HepG2 (cell line): ENCODE results near the gene CD36. TPM values are rescaled to one million over a fixed set of nuclear protein-coding genes. Genes with fewer than 3 reads are reported as not detected.
A peak's percentile ranks its signal among the peaks of the same experiment; 100 is the strongest.

Source experiments
- ATAC-seq: fragments of 200-7000 bp; cut with Tn5 transposase; 3 replicates; pipeline ENCODE4 v1.9.1; 2020; ENCODE audit warnings: mild to moderate bottlenecking, moderate library complexity
- BruUV-seq: library from RNA; stranded (reverse); fragments of 400-500 nt; replicated peaks from 2 replicates; lab custom pipeline; 2021; lab: Mats Ljungman, UMichigan
- CTCF ChIA-PET: fragments of 300-600 bp; formaldehyde crosslinking; extraction: SDS; loops from one replicate; lab custom pipeline; 2021; ENCODE audit warnings: low total read pairs, inconsistent platforms, low intra/inter-chr PET ratio; lab: Yijun Ruan, JAX
- POLR2A ChIA-PET: fragments of 350-600 bp; sonication (Branson Sonifier 250); formaldehyde crosslinking; loops from one replicate; lab custom pipeline; 2020; ENCODE audit warnings: antibody characterized with exemption, inconsistent platforms; lab: Yijun Ruan, JAX
- DNase-seq: peaks from one replicate; pipeline ENCODE4 v3.0.0-alpha.2; 2015; ENCODE audit warnings: low spot score
- FAIRE-seq: peaks from 3 replicates; lab custom pipeline; 2011; peaks lifted over from hg19 to GRCh38; lab: Jason Lieb, UNC
- H2AFZ ChIP-seq: one replicate; pipeline ENCODE4 v1.6.1; 2011; ENCODE audit warnings: low read length, inconsistent platforms
- H3K27ac ChIP-seq: fragments of 300-600 bp; 3 replicates; pipeline ENCODE4 v1.8.0; 2011; ENCODE audit warnings: mixed run types, mild to moderate bottlenecking, mixed read lengths, low read length, inconsistent platforms; ENCODE audit not compliant: insufficient read depth; ENCODE audit errors: extremely low read length
- H3K27me3 ChIP-seq, 2 experiments: fragments of 200-600 bp in 1 of 2; 2 replicates in 1 of 2; 3 replicates in 1 of 2; pipeline versions ENCODE4 v1.6.0 to v1.8.0; 2011; ENCODE audit warnings: low read length in 2 of 2, mild to moderate bottlenecking in 2 of 2, moderate library complexity in 2 of 2, inconsistent platforms in 1 of 2; ENCODE audit not compliant: insufficient read depth in 2 of 2, control insufficient read depth in 1 of 2
- H3K36me3 ChIP-seq, 2 experiments: fragments of 200-600 bp in 1 of 2; replicated peaks in 1 of 2; 2 replicates in 1 of 2; 3 replicates in 1 of 2; pipeline versions ENCODE4 v1.5.1 to v1.8.0; 2011; ENCODE audit warnings: low read length in 2 of 2, inconsistent platforms in 1 of 2; ENCODE audit not compliant: insufficient read depth in 2 of 2, control insufficient read depth in 1 of 2
- H3K4me1 ChIP-seq: 2 replicates; pipeline ENCODE4 v1.5.1; 2012; ENCODE audit warnings: low read length, inconsistent platforms; ENCODE audit not compliant: insufficient read depth
- H3K4me2 ChIP-seq: 2 replicates; pipeline ENCODE4 v1.6.0; 2011; ENCODE audit warnings: low read depth, low read length, inconsistent platforms
- H3K4me3 ChIP-seq, 3 experiments: fragments of 200-600 bp in 1 of 3; sonication (generic), shearing (Covaris generic) in 1 of 3; replicated peaks in 1 of 3; 2 replicates each; pipeline ENCODE4 v1.5.1; 2011 to 2016; ENCODE audit warnings: low read length in 3 of 3, inconsistent platforms in 2 of 3, low read depth in 2 of 3, mild to moderate bottlenecking in 2 of 3, control low read depth in 1 of 3, mixed read lengths in 1 of 3; ENCODE audit not compliant: insufficient read depth in 1 of 3
- H3K79me2 ChIP-seq: one replicate; pipeline ENCODE4 v1.6.1; 2011; ENCODE audit warnings: low read length, inconsistent platforms; ENCODE audit not compliant: insufficient read depth
- H3K9ac ChIP-seq: 2 replicates; pipeline ENCODE4 v1.6.0; 2011; ENCODE audit warnings: mild to moderate bottlenecking, low read depth, low read length, inconsistent platforms; ENCODE audit not compliant: insufficient read depth
- H3K9me3 ChIP-seq: 2 replicates; pipeline ENCODE4 v1.5.1; 2012; ENCODE audit warnings: mild to moderate bottlenecking, low read length
- H4K20me1 ChIP-seq: 2 replicates; pipeline ENCODE4 v1.6.0; 2011; ENCODE audit warnings: inconsistent platforms, mild to moderate bottlenecking, low read length, moderate library complexity; ENCODE audit not compliant: insufficient read depth
- BCL6 ChIP-seq: IDR thresholded peaks from 2 replicates; pipeline ENCODE4 v1.6.1; 2016; ENCODE audit warnings: missing genetic modification reagents, missing compliant biosample characterization
- MTA1 ChIP-seq: sonication (generic); formaldehyde crosslinking; IDR thresholded peaks from 2 replicates; pipeline ENCODE4 v1.4.0; 2020; ENCODE audit warnings: missing genetic modification reagents, mild to moderate bottlenecking, borderline replicate concordance
- RAD21 ChIP-seq: fragments of 450-650 bp; formaldehyde crosslinking; IDR thresholded peaks from 2 replicates; pipeline ENCODE4 v1.5.0; 2020; ENCODE audit warnings: mild to moderate bottlenecking
- SRY ChIP-seq: sonication (generic); formaldehyde crosslinking; IDR thresholded peaks from 2 replicates; pipeline ENCODE4 v1.8.0; 2022; ENCODE audit warnings: mild to moderate bottlenecking, missing genetic modification reagents
- ZNF143 ChIP-seq: sonication (generic); formaldehyde crosslinking; IDR thresholded peaks from 2 replicates; pipeline ENCODE4 v1.4.0; 2020; ENCODE audit warnings: missing genetic modification reagents
- WGBS: methylation state at CpG from one replicate; pipeline ENCODE4 v1.1.6; 2017; ENCODE audit warnings: low lambda C conversion rate; 5-methylcytosine and 5-hydroxymethylcytosine counted together
- in situ Hi-C: cut with HindIII; loops from 2 replicates; pipeline ENCODE4 v1.10.0; 2017; ENCODE audit warnings: low pct_unique_long_range_greater_than_20kb; ENCODE audit not compliant: extremely low pct_ligation_motif_present
- intact Hi-C: fragments of 100-400 bp; cut with micrococcal nuclease; formaldehyde crosslinking; loops from one replicate; pipeline ENCODE4 v1.10.0; 2022; ENCODE audit not compliant: unreplicated experiment
- polyA plus RNA-seq, 8 experiments: library from polyadenylated mRNA; depleted of rRNA in 3 of 8; stranded (reverse) in 7 of 8; unstranded in 1 of 8; fragments of >200 nt; fragmentation: Illumina TruSeq in 4 of 8; extraction: Trizol in 4 of 8; gene quantifications; 2 replicates each; pipeline versions ENCODE4 v1.2.1 to v1.2.3, GENCODE V29; 2011 to 2016; ENCODE audit warnings: low read depth in 4 of 8, missing spikeins in 1 of 8, mixed read lengths in 1 of 8; ENCODE audit not compliant: insufficient read depth in 1 of 8
- total RNA-seq, 5 experiments: library from RNA; depleted of rRNA; stranded (reverse); fragments of >200 nt; fragmentation: Illumina TruSeq; extraction: Trizol; gene quantifications; 2 replicates each; pipeline ENCODE4 v1.2.3, GENCODE V29; 2016; ENCODE audit warnings: low read depth in 1 of 5
- TF ChIP-seq, protein P1 (sequence below): IDR thresholded peaks from 2 replicates; pipeline ENCODE4 v1.6.1; 2016; ENCODE audit warnings: missing compliant biosample characterization, missing genetic modification reagents, borderline replicate concordance
- TF ChIP-seq, protein P2 (sequence below): sonication (generic); formaldehyde crosslinking; IDR thresholded peaks from 2 replicates; pipeline ENCODE4 v1.5.1; 2020; ENCODE audit warnings: missing genetic modification reagents, mild to moderate bottlenecking, borderline replicate concordance
- TF ChIP-seq, protein P3 (sequence below), 2 experiments: sonication (generic) in 1 of 2; formaldehyde crosslinking in 1 of 2; IDR thresholded peaks; 2 replicates each; pipeline versions ENCODE4 v1.6.1 to v1.9.0; 2014 to 2022; ENCODE audit warnings: antibody characterized with exemption in 1 of 2, borderline replicate concordance in 1 of 2, inconsistent platforms in 1 of 2, low read depth in 1 of 2, missing genetic modification reagents in 1 of 2
- TF ChIP-seq, protein P4 (sequence below): sonication (generic); formaldehyde crosslinking; IDR thresholded peaks from 2 replicates; pipeline ENCODE4 v1.4.0; 2020; ENCODE audit warnings: low read depth, mild to moderate bottlenecking, missing genetic modification reagents
- TF ChIP-seq, protein P5 (sequence below): sonication (generic); formaldehyde crosslinking; IDR thresholded peaks from 2 replicates; pipeline ENCODE4 v1.5.0; 2020; ENCODE audit warnings: mild to moderate bottlenecking, missing genetic modification reagents, moderate library complexity

The CD36 gene
- total and polyA plus RNA-seq, 2 of the 13 experiments (the other 11 are each of a cell fraction or from before 2014, with no cell fraction given) = 2.8 to 4.8 TPM

DNA sequence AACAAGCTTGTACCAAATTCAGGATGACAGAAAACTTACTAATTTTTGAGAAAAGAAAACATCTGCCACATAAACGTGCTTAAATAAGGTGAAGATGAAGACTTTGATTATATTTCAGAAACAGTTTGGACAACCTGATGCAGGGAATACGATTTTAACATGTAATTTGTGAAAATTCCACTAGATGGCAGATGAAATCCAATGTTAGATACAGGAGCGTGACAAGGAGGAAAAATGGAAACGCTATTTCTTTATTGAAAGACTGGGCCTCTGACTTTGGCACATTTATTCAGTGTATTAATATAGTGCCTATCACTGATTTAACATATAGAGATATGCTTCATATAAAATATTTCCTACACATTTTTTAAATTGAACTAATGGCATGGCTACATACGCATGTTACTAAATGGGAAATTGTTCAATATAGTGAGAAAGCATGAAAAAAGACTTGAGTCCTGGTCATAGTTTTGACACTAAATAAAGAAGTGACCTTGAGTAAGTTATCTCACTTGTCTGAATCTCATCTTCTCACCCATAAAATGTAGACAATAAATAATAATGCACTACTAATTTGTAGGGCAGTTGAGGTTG is 60.7 kb downstream of the CD36 start:
- Histone ChIP-seq H3K36me3 (no peaks in the 10 kb centered on the region), H3K79me2 (no peaks in the 10 kb centered on the region), H3K9ac (no peak overlapping the region), H3K4me2 (no peak overlapping the region), H4K20me1 (no peaks in the 10 kb centered on the region), H3K27ac (no peak overlapping the region), H3K9me3 (no peaks in the 10 kb centered on the region), H3K4me3 (no peak overlapping the region), H3K4me1 (no peaks in the 10 kb centered on the region), H3K27me3 (peaks cover 0 to 2% of the 10 kb centered on the region in 2 experiments; a peak in 1 of 5 replicates), H2AFZ (no peak overlapping the region)
- intact Hi-C loops = loop anchor here (1.0 kb wide), 4 partner anchors 220 to 771 kb away; partner anchors contain the start of gene SEMA3C
- FAIRE-seq = peak; percentile 64
- 20% methylated on average over 5 of the region's 5 CpGs for WGBS
- in situ Hi-C loops = no loop called here
- ChIA-PET POLR2A (no interaction called here), CTCF (interaction anchor here (0.7 to 3.5 kb wide), 6 partner anchors 558 to 772 kb away, joined by 3 to 23 read pairs (median 4); no protein-coding TSS in a partner anchor)
- peak; percentile 62 for ATAC-seq
- DNase-seq = peak; percentile 25
- no TSS peak for BruUV-seq
- TF ChIP-seq SRY (CRISPR knock-in tag) = no peak
- TF ChIP-seq, protein P1, sequence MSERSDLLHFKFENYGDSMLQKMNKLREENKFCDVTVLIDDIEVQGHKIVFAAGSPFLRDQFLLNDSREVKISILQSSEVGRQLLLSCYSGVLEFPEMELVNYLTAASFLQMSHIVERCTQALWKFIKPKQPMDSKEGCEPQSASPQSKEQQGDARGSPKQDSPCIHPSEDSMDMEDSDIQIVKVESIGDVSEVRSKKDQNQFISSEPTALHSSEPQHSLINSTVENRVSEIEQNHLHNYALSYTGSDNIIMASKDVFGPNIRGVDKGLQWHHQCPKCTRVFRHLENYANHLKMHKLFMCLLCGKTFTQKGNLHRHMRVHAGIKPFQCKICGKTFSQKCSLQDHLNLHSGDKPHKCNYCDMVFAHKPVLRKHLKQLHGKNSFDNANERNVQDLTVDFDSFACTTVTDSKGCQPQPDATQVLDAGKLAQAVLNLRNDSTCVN (CRISPR knock-in tag) = no peak
- TF ChIP-seq, protein P2, sequence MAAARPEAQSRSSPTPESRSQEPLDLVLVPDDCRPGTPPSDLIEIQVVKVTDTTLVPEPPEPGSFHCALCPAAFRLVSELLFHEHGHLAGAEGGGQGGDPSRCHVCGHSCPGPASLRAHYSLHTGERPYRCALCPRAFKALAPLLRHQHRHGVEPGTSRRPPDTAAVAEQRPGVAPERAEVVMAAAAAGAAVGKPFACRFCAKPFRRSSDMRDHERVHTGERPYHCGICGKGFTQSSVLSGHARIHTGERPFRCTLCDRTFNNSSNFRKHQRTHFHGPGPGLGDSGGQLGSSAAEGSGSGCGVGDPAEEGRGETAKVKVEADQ = no peak
- peak; percentile 55 for TF ChIP-seq RAD21 (CRISPR knock-in tag)
- TF ChIP-seq ZNF143 (CRISPR knock-in tag) = no peak
- TF ChIP-seq, protein P3, sequence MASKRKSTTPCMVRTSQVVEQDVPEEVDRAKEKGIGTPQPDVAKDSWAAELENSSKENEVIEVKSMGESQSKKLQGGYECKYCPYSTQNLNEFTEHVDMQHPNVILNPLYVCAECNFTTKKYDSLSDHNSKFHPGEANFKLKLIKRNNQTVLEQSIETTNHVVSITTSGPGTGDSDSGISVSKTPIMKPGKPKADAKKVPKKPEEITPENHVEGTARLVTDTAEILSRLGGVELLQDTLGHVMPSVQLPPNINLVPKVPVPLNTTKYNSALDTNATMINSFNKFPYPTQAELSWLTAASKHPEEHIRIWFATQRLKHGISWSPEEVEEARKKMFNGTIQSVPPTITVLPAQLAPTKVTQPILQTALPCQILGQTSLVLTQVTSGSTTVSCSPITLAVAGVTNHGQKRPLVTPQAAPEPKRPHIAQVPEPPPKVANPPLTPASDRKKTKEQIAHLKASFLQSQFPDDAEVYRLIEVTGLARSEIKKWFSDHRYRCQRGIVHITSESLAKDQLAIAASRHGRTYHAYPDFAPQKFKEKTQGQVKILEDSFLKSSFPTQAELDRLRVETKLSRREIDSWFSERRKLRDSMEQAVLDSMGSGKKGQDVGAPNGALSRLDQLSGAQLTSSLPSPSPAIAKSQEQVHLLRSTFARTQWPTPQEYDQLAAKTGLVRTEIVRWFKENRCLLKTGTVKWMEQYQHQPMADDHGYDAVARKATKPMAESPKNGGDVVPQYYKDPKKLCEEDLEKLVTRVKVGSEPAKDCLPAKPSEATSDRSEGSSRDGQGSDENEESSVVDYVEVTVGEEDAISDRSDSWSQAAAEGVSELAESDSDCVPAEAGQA (IDR thresholded peaks at IDR 0.05; ENCODE audit: low read depth) = no peak
- TF ChIP-seq, protein P3 (CRISPR knock-in tag; IDR thresholded peaks at IDR 0.05; ENCODE audit: borderline replicate concordance) = no peak
- TF ChIP-seq BCL6 (CRISPR knock-in tag) = no peak
- TF ChIP-seq, protein P4, sequence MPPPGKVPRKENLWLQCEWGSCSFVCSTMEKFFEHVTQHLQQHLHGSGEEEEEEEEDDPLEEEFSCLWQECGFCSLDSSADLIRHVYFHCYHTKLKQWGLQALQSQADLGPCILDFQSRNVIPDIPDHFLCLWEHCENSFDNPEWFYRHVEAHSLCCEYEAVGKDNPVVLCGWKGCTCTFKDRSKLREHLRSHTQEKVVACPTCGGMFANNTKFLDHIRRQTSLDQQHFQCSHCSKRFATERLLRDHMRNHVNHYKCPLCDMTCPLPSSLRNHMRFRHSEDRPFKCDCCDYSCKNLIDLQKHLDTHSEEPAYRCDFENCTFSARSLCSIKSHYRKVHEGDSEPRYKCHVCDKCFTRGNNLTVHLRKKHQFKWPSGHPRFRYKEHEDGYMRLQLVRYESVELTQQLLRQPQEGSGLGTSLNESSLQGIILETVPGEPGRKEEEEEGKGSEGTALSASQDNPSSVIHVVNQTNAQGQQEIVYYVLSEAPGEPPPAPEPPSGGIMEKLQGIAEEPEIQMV (CRISPR knock-in tag) = no peak
- TF ChIP-seq, protein P5, sequence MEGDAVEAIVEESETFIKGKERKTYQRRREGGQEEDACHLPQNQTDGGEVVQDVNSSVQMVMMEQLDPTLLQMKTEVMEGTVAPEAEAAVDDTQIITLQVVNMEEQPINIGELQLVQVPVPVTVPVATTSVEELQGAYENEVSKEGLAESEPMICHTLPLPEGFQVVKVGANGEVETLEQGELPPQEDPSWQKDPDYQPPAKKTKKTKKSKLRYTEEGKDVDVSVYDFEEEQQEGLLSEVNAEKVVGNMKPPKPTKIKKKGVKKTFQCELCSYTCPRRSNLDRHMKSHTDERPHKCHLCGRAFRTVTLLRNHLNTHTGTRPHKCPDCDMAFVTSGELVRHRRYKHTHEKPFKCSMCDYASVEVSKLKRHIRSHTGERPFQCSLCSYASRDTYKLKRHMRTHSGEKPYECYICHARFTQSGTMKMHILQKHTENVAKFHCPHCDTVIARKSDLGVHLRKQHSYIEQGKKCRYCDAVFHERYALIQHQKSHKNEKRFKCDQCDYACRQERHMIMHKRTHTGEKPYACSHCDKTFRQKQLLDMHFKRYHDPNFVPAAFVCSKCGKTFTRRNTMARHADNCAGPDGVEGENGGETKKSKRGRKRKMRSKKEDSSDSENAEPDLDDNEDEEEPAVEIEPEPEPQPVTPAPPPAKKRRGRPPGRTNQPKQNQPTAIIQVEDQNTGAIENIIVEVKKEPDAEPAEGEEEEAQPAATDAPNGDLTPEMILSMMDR (CRISPR knock-in tag) = peak; percentile 74
- TF ChIP-seq MTA1 (CRISPR knock-in tag) = no peak
